Osteocyte (in vitro differentiated cells): ENCODE results near the gene RPS21. TPM values are rescaled to one million over a fixed set of nuclear protein-coding genes. Genes with fewer than 3 reads are reported as not detected.

ENCODE experiments used
- DNase-seq: peaks from one replicate; pipeline ENCODE4 v3.0.0; 2021; ENCODE audit warnings: mixed read lengths; ENCODE audit not compliant: unreplicated experiment; ENCODE audit errors: extremely low spot score
- H3K27ac Mint-ChIP-seq: one replicate; pipeline ENCODE4 v1.8.0; 2021; ENCODE audit warnings: mild to moderate bottlenecking, mixed read lengths; ENCODE audit not compliant: unreplicated experiment
- H3K27me3 Mint-ChIP-seq: one replicate; pipeline ENCODE4 v1.8.0; 2021; ENCODE audit warnings: mixed read lengths; ENCODE audit not compliant: unreplicated experiment
- H3K36me3 Mint-ChIP-seq: one replicate; pipeline ENCODE4 v1.8.0; 2021; ENCODE audit warnings: mixed read lengths; ENCODE audit not compliant: unreplicated experiment
- H3K4me1 Mint-ChIP-seq: one replicate; pipeline ENCODE4 v1.8.0; 2021; ENCODE audit warnings: mixed read lengths; ENCODE audit not compliant: unreplicated experiment
- H3K4me3 Mint-ChIP-seq: one replicate; pipeline ENCODE4 v1.8.0; 2021; ENCODE audit warnings: mild to moderate bottlenecking, moderate library complexity, mixed read lengths; ENCODE audit not compliant: unreplicated experiment
- H3K9me3 Mint-ChIP-seq: one replicate; pipeline ENCODE4 v1.8.0; 2021; ENCODE audit warnings: mixed read lengths; ENCODE audit not compliant: unreplicated experiment
- total RNA-seq: library from RNA; stranded (reverse); gene quantifications from 2 replicates; pipeline ENCODE4 v1.2.1, GENCODE V29; 2021
- TF ChIP-seq, protein P1 (sequence below): fragments of 200-600 bp; sonication (generic); IDR thresholded peaks from 2 replicates; pipeline ENCODE4 v1.5.0; 2021; ENCODE audit warnings: antibody characterized with exemption, mild to moderate bottlenecking, moderate library complexity

The RPS21 gene
- total RNA-seq, 1 donor from 2014 or later: 1,013 TPM

DNA sequence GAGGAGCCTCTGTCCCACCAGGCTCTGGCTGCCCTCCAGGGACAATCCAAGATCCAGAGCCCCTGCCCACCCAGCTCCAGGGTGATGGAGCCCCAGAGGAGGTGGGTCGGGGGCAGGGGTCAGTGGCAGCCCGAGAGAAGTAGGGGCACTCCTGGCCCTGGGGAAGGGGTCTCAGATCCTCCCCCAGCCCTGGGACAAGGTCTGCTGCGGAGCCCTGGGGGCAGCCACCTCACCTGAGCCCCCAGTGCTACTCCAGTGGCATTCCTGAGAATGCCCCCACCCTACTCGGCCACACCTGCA lies 17.1 kb upstream of the RPS21 start:
- H3K9me3 Mint-ChIP-seq: no peaks in the 10 kb centered on the region
- no peaks in the 10 kb centered on the region for H3K36me3 Mint-ChIP-seq
- H3K4me3 Mint-ChIP-seq: no peak overlapping the region
- peaks cover 50% of the 10 kb centered on the region for H3K4me1 Mint-ChIP-seq
- no peak for DNase-seq
- H3K27me3 Mint-ChIP-seq: no peaks in the 10 kb centered on the region
- peak overlapping the region; percentile 81 for H3K27ac Mint-ChIP-seq
- TF ChIP-seq, protein P1, sequence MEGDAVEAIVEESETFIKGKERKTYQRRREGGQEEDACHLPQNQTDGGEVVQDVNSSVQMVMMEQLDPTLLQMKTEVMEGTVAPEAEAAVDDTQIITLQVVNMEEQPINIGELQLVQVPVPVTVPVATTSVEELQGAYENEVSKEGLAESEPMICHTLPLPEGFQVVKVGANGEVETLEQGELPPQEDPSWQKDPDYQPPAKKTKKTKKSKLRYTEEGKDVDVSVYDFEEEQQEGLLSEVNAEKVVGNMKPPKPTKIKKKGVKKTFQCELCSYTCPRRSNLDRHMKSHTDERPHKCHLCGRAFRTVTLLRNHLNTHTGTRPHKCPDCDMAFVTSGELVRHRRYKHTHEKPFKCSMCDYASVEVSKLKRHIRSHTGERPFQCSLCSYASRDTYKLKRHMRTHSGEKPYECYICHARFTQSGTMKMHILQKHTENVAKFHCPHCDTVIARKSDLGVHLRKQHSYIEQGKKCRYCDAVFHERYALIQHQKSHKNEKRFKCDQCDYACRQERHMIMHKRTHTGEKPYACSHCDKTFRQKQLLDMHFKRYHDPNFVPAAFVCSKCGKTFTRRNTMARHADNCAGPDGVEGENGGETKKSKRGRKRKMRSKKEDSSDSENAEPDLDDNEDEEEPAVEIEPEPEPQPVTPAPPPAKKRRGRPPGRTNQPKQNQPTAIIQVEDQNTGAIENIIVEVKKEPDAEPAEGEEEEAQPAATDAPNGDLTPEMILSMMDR: no peak

DNA sequence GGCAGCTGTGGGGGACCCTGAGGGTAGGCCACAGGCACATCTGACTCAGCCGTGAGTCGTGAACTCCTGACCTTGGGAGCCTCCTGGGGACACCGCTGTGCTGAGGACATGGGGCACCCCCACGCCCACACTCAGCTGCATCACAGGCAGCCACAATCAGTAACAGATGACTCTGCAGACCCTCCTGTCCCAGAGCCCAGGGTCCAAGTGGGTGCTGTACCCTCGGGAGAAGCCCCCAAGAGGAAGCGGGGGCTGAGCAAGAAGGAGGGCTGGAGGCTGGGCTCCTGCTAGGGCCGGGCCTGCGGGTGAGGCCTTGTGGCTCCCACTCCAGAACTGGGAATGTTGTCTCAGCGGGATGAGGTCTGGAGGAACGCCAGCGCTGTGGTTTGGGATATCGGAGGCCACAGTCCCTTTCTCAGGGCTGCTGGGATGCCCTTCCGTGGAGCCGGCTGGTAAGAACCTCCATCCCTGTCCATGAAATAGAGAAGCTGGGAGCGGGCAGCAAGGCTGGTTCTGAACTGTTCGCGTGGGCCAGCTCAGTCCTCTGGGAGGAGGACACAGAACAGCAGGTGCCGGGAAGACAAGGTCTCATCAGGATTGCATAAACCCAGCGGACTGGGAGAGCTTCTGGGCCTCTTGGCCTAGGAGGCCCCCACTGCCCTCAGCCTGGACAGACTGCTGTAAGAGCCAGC lies 16.6 kb upstream of the RPS21 start:
- no peak overlapping the region for H3K4me3 Mint-ChIP-seq
- no peaks in the 10 kb centered on the region for H3K9me3 Mint-ChIP-seq

DNA sequence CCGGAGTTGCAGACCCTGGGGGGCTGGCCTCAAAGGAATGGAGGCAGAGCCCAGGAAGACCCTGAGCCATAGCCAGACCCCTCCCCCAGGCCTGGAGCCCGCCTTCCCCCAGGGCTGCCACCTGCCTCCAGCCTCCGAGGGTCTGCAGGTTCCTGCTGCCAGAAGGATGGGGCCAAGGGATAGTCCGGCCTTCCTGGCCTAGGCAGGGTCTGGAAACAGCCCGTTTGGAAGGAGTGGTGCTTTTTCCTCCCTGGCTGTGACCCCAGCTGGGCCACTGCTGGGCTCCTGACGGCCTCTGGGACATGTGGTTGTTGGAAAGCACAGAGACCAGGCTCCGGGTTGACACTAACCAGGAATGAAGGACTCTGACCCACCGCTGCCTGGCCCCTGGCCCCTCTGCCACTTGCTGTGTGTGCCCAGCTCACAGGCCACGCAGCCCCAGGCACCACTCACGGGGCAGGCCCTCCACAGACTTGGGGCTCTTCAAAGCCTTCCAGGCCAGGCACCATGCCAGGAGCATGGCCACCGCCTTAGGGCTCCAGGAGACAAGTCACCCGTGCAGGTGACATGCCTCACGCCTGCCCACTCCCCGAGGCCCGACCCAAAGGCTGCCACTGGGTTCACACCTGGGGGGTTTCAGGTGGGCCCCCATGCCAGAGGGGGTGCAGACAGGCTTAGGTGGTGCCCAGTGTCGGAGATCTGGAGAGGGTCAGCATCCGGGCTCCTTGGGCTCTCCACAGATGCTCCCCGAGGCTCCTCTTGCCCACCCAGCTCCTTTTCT lies 15.9 kb upstream of the RPS21 start:
- H3K9me3 Mint-ChIP-seq: no peaks in the 10 kb centered on the region
- H3K4me1 Mint-ChIP-seq: peaks cover 51% of the 10 kb centered on the region
- TF ChIP-seq, protein P1: no peak
- DNase-seq: no peak
- H3K27me3 Mint-ChIP-seq: no peaks in the 10 kb centered on the region
- H3K36me3 Mint-ChIP-seq: no peaks in the 10 kb centered on the region
- no peak overlapping the region for H3K27ac Mint-ChIP-seq
- no peak overlapping the region for H3K4me3 Mint-ChIP-seq

More for the DNA sequence above, 16.6 kb upstream of the RPS21 start:
- H3K27ac Mint-ChIP-seq: peak overlapping the region; percentile 41
- H3K4me1 Mint-ChIP-seq: peaks cover 46% of the 10 kb centered on the region
- DNase-seq: no peak
- TF ChIP-seq, protein P1: no peak
- H3K36me3 Mint-ChIP-seq: no peaks in the 10 kb centered on the region
- H3K27me3 Mint-ChIP-seq: no peaks in the 10 kb centered on the region

DNA sequence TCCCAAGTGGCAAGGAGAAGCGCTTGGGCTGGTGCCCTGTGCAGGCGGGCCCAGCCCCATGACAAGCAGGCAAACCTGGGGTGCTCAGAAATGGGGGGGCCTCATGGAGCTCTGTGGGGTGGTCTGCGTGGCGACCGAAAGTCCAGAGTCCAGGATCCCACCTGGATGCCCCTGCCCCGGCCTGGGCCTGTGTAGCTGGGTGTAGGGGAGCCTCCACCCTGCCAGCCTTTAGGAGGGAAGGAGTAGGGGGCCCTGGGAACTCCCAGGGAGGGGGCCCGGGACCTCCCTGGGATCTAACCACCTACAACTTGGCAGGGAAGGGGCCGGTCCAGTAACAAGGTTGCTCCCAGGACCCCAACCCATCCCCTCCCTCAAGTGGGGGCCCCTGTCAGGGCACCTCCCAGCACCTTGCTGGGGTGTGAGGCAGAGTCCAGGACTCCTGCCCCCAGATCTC lies 15.3 kb upstream of the RPS21 start:
- no peaks in the 10 kb centered on the region for H3K9me3 Mint-ChIP-seq
- H3K27me3 Mint-ChIP-seq: no peaks in the 10 kb centered on the region
- peaks cover 54% of the 10 kb centered on the region for H3K4me1 Mint-ChIP-seq
- TF ChIP-seq, protein P1: no peak
- no peak overlapping the region for H3K4me3 Mint-ChIP-seq
- H3K27ac Mint-ChIP-seq: no peak overlapping the region
- DNase-seq: no peak
- H3K36me3 Mint-ChIP-seq: no peaks in the 10 kb centered on the region
